Measurements from ENCODE around the gene CD300LD. TPM values are rescaled to one million over a fixed set of nuclear protein-coding genes. Genes with fewer than 3 reads are reported as not detected.

The CD300LD gene
- total and polyA plus RNA-seq, 2 of the 8 experiments (the other 6 are each of a cell fraction or from before 2014, with no cell fraction given), result not detected

DNA sequence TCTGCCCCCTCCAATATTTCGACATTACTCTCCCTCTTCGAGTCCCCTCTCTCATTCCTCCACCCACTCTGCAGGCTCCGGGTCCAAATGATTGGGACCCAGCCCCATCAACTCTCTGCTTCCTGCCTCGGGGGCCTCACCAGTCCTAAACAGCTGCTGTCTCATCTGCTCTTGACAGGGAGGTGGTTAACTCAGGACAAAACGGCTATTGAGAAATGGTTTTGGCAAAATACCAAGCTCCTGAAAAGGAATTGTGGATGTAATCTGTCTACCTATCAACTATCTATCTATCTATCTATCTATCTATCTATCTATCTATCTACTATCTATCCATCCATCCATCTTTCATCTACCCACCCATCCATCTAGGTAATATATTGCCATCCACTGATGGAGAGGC is 27.0 kb downstream of the CD300LD start (continued):
- TF ChIP-seq PHF8 (conservative IDR thresholded peaks at IDR 0.05; ENCODE audit: low read depth, low read length) (no peak), SIRT6 (IDR thresholded peaks at IDR 0.05; ENCODE audit: low read length) (no peak)
- TF ChIP-seq, protein P1, sequence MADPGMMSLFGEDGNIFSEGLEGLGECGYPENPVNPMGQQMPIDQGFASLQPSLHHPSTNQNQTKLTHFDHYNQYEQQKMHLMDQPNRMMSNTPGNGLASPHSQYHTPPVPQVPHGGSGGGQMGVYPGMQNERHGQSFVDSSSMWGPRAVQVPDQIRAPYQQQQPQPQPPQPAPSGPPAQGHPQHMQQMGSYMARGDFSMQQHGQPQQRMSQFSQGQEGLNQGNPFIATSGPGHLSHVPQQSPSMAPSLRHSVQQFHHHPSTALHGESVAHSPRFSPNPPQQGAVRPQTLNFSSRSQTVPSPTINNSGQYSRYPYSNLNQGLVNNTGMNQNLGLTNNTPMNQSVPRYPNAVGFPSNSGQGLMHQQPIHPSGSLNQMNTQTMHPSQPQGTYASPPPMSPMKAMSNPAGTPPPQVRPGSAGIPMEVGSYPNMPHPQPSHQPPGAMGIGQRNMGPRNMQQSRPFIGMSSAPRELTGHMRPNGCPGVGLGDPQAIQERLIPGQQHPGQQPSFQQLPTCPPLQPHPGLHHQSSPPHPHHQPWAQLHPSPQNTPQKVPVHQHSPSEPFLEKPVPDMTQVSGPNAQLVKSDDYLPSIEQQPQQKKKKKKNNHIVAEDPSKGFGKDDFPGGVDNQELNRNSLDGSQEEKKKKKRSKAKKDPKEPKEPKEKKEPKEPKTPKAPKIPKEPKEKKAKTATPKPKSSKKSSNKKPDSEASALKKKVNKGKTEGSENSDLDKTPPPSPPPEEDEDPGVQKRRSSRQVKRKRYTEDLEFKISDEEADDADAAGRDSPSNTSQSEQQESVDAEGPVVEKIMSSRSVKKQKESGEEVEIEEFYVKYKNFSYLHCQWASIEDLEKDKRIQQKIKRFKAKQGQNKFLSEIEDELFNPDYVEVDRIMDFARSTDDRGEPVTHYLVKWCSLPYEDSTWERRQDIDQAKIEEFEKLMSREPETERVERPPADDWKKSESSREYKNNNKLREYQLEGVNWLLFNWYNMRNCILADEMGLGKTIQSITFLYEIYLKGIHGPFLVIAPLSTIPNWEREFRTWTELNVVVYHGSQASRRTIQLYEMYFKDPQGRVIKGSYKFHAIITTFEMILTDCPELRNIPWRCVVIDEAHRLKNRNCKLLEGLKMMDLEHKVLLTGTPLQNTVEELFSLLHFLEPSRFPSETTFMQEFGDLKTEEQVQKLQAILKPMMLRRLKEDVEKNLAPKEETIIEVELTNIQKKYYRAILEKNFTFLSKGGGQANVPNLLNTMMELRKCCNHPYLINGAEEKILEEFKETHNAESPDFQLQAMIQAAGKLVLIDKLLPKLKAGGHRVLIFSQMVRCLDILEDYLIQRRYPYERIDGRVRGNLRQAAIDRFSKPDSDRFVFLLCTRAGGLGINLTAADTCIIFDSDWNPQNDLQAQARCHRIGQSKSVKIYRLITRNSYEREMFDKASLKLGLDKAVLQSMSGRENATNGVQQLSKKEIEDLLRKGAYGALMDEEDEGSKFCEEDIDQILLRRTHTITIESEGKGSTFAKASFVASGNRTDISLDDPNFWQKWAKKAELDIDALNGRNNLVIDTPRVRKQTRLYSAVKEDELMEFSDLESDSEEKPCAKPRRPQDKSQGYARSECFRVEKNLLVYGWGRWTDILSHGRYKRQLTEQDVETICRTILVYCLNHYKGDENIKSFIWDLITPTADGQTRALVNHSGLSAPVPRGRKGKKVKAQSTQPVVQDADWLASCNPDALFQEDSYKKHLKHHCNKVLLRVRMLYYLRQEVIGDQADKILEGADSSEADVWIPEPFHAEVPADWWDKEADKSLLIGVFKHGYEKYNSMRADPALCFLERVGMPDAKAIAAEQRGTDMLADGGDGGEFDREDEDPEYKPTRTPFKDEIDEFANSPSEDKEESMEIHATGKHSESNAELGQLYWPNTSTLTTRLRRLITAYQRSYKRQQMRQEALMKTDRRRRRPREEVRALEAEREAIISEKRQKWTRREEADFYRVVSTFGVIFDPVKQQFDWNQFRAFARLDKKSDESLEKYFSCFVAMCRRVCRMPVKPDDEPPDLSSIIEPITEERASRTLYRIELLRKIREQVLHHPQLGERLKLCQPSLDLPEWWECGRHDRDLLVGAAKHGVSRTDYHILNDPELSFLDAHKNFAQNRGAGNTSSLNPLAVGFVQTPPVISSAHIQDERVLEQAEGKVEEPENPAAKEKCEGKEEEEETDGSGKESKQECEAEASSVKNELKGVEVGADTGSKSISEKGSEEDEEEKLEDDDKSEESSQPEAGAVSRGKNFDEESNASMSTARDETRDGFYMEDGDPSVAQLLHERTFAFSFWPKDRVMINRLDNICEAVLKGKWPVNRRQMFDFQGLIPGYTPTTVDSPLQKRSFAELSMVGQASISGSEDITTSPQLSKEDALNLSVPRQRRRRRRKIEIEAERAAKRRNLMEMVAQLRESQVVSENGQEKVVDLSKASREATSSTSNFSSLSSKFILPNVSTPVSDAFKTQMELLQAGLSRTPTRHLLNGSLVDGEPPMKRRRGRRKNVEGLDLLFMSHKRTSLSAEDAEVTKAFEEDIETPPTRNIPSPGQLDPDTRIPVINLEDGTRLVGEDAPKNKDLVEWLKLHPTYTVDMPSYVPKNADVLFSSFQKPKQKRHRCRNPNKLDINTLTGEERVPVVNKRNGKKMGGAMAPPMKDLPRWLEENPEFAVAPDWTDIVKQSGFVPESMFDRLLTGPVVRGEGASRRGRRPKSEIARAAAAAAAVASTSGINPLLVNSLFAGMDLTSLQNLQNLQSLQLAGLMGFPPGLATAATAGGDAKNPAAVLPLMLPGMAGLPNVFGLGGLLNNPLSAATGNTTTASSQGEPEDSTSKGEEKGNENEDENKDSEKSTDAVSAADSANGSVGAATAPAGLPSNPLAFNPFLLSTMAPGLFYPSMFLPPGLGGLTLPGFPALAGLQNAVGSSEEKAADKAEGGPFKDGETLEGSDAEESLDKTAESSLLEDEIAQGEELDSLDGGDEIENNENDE (IDR thresholded peaks at IDR 0.05; ENCODE audit: insufficient replicate concordance, low read length), result no peak

Measured in H1 (cell line).